GM21723 (cell line): ENCODE results near the gene IL34.

Experiments
- ATAC-seq: cut with Tn5 transposase; IDR thresholded peaks from one replicate; pipeline ENCODE4 v1.9.1; 2021; ENCODE audit warnings: mild to moderate bottlenecking, moderate library complexity; ENCODE audit not compliant: unreplicated experiment

The IL34 gene

GRCh38 chr16:70700101-70701020, 54.0 kb downstream of the IL34 start:
- no peak for ATAC-seq

- no peak for ATAC-seq
These were observed 54.7 kb downstream of the IL34 start for GRCh38 chr16:70701036-70701435.

DNA sequence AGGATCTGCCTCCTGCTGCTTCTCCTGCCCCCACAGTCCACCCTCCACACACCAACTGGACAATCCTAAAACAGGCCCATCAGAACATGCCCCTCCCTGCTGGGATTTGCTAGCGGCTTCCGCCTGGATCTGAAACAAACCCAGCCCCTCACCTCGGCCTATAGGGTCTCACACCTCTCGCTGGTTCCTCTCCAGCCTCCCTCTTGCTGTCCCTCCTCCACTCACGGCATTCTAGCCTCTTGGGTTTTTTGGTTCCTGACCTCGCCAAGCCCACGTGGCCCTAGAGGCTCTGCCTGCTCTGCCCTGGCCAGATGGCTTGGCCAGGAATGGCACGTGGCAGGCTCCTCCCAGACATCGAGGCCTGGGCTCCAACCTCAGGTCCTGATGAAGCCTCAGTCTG, 55.2 kb downstream of the IL34 start:
- no peak for ATAC-seq

GRCh38 chr16:70701998-70702397, 55.6 kb downstream of the IL34 start:
- ATAC-seq: no peak

DNA sequence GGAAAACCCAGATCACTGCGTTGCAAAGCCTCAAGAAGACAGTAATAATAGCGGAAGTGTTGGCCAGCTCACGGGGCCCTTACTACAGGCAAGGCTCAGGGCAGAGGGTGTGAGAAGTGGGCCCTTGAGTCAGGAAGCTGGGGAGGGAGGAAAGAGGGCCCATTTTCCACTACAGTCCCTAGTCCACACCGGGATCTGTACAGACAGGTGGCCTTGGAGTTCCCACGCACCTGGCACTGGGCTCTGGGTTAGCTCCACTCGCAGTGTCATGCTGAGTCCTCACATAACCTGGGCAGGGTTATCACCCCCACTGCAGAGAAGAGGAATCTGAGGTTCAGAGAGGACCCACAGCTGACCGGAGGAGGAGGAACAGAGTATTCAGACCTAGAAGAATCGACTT, 56.3 kb downstream of the IL34 start:
- ATAC-seq: no peak

- no peak for ATAC-seq
These were observed 56.9 kb downstream of the IL34 start for GRCh38 chr16:70703041-70703834.

DNA sequence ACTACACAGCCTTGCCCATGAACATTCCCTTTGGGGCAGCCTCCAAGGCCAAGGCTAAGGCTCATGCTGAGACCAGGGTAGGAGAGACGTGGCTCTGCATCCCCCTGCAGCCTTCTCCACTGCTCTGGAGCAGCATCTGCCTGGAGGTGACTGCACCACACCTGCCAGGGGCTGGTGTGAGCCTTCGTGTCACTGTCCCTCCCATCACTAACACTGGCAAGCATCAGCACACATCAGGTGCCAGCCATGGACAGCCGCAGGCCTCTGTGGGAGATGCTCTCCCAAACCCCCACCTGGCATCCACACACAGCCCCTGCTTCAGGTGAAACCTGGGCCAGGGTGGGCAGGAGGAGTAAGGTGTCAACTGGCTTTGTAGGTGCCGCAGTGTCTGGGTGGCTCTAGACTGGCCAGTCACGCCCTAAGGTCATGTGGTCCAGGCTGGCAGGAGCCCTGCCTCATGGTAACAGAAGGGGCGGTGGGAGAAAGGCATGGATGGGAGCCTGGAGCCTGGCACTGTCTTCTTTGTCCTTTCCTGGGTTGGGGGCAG, 57.5 kb downstream of the IL34 start:
- no peak for ATAC-seq

DNA sequence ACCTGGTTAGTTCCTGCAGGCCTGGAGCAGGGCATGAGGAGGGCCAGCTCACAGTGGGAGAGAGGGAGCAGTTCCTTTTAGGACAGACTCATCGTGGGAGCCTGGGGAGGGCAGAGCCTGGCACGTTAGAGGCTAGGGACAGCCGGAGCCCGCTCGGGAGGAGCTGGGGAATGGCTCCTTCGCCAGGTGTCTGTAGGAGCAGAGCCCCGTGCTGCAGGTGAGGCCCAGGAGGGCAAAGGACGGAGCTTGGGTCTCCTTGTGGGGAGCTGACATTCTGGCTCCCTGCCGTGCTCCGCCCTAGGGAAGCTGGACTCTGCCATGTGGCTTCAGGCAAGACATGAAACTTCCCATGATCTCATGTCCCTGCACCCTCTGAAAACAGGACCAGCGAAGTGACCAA, 58.2 kb downstream of the IL34 start:
- ATAC-seq: no peak

GRCh38 chr16:70705056-70705455, 58.7 kb downstream of the IL34 start:
- no peak for ATAC-seq

GRCh38 chr16:70706948-70707465, 60.6 kb downstream of the IL34 start:
- no peak for ATAC-seq

DNA sequence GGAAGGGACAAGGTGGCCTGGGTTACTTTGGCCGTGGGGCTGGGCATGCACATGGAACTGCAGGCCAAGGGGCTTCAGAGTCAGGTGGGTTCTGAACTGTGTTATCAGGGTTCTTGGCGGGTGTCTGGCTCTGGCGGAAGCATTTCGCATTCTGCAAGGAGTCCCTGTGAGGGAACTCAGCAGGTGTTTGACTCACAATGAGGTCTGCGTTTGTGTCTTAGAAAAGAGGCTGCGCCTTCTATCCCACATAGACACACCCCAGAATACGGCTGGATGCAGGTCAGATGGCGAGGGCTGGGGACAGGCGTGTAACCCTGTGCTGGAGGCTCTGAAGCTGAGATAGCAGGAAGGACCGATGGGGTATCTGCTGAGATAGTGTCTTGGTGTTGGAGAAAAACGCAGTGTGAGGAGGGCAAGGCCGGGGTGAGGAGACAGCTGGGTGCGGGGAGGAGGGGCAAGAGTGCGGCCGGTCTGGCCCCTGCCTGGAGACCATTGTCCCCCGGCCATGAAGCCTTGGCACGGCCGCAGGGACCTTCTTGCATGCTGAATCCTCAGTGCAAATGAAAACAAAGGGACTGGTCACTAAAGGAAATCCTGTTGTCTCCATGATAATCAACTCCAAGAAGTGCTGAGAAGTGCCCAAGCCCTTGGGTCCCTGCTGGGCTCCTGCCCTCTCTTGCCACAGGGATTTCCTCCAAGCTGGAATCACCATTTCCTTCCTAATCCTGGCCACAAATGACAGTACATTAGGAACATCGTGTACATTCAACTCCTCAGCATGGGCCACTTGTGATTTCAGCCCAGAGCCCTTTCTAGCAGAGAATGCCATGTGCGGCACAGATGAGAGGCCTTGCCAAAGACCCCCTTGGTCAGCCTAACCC, 62.2 kb downstream of the IL34 start:
- ATAC-seq: no peak

DNA sequence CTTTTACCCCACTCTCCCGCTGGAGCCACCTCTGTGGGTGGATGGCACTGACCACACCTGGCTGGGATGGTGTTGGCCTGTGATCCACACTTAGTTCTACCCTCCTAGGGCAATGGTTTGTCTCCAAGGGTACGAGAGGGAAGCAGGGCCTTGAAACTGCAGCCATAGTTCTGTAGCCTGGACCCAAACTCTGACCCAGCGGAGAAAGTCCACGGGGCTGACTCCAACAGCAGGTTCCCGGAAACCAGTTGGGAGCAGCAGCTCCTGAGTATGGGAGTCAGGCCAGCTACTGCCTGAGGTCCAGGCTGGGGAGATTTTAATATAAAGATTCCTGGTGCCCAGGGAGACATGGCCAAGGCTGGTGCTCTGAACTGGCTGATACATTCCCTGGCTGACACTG, 63.1 kb downstream of the IL34 start:
- no peak for ATAC-seq

DNA sequence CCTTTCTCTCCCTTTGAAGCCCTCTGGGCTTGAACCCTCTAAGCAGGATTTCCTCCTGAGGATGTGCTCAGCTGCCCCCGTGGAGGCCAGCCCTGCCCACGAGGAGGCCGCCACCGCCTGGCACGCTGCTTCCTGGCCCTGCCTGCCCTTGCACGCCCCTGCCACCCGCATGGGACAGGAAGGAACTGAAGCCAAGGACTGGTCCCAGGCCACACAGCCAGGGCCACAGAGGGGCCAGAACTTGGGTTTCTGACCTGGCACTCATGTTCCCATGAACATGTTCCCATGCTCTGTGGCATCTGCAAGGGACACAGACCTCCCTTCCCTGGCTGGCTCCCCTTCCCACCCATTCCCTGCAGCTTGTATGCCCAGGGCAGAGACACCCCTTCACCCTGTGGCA, 63.6 kb downstream of the IL34 start:
- no peak for ATAC-seq
